GM19099 (cell line): ENCODE results near the gene GALNT9.

Source experiments
- POLR2A ChIP-seq: IDR thresholded peaks from 3 replicates; pipeline ENCODE4 v1.6.1; 2011; ENCODE audit warnings: low read depth; ENCODE audit not compliant: insufficient read length; ENCODE audit errors: extremely low read depth

GALNT9 gene

GRCh38 chr12:132238884-132239283 is 90.5 kb downstream of the GALNT9 start:
- no peak for TF ChIP-seq POLR2A

- no peak for TF ChIP-seq POLR2A
Measured at GRCh38 chr12:132238488-132238854, 90.9 kb downstream of the GALNT9 start.

- no peak for TF ChIP-seq POLR2A
Measured at GRCh38 chr12:132237772-132238487, 91.5 kb downstream of the GALNT9 start.

- TF ChIP-seq POLR2A, result no peak
Measured at GRCh38 chr12:132236930-132237771, 92.2 kb downstream of the GALNT9 start.

- TF ChIP-seq POLR2A, result no peak
Measured at GRCh38 chr12:132236129-132236929, 93.1 kb downstream of the GALNT9 start.

- TF ChIP-seq POLR2A, result no peak
Measured at GRCh38 chr12:132235116-132235820, 94.1 kb downstream of the GALNT9 start.

GRCh38 chr12:132230381-132230780 is 99.0 kb downstream of the GALNT9 start:
- no peak for TF ChIP-seq POLR2A

- TF ChIP-seq POLR2A, result no peak
Measured at GRCh38 chr12:132229926-132230325, 99.5 kb downstream of the GALNT9 start.

- TF ChIP-seq POLR2A, result no peak
Measured at GRCh38 chr12:132229193-132229760, 100.1 kb downstream of the GALNT9 start.

GRCh38 chr12:132228476-132229192 is 100.8 kb downstream of the GALNT9 start:
- TF ChIP-seq POLR2A, result no peak

- no peak for TF ChIP-seq POLR2A
Measured at GRCh38 chr12:132227782-132228475, 101.5 kb downstream of the GALNT9 start.

GRCh38 chr12:132227118-132227517 is 102.3 kb downstream of the GALNT9 start:
- TF ChIP-seq POLR2A, result no peak

GRCh38 chr12:132226604-132227003 is 102.8 kb downstream of the GALNT9 start:
- no peak for TF ChIP-seq POLR2A
